ENCODE measurements around the gene KCNH4.
A peak's percentile ranks its signal among the peaks of the same experiment; 100 is the strongest.
"Not testable (repeated sequence)": the region's sequence is repeated elsewhere in the genome, so short reads cannot be mapped to it uniquely, and the experiment has no call there.

The KCNH4 gene

GRCh38 chr17:42140690-42141089, 40.3 kb downstream of the KCNH4 start:
- DNase-seq = not testable (repeated sequence)

- no peak for DNase-seq
These were observed 42.0 kb downstream of the KCNH4 start for GRCh38 chr17:42138749-42139492.

- DNase-seq = no peak
These were observed 44.3 kb downstream of the KCNH4 start for GRCh38 chr17:42136654-42137051.

DNA sequence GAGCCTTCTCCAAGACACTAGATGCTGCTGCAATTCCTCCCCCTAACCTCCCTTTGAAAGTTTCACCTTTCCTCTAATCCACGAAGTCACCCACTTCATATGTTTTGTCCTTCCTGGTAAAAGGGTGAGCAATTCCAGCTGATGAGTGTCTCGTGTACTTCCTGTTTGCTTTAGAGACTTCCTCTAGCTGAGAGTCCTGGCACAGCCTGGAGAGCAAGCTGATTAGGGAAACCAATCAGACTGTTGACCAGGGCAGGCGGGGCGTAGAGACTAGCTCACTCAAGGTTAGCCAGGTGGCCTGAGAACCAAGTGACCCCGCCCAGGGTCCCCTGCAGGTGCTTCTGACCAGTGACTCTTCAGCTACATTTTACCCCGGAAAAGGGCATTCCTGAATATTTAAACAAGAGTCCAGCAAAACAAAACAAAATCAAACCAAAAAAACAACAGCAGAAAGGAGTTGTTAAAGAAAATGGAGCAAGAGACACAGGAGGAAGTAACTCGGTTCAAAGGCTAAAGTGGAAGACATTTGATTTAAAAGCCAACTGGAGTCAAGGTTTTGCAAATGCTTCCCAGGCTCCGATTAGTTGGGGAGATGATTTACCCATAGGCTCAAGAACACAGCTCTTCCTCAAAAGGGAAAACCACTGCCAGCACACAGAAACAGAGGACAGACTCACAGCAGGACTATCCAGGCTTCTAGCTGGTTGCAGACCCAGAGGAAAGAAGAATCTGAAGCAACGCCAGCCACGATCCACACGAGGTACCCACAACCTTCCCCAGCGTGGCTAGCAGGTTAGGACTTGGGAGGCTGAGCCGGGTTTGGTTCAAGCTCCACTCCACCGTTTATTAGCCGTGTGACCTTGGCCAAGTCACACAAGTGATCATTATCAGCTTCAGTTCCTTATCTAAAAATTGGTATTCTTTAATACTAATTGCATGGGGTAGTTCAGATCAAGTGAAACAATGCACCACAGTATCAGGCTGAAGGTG, 45.0 kb downstream of the KCNH4 start:
- no peak for DNase-seq

- DNase-seq = no peak
These were observed 45.8 kb downstream of the KCNH4 start for GRCh38 chr17:42135151-42135550.

DNA sequence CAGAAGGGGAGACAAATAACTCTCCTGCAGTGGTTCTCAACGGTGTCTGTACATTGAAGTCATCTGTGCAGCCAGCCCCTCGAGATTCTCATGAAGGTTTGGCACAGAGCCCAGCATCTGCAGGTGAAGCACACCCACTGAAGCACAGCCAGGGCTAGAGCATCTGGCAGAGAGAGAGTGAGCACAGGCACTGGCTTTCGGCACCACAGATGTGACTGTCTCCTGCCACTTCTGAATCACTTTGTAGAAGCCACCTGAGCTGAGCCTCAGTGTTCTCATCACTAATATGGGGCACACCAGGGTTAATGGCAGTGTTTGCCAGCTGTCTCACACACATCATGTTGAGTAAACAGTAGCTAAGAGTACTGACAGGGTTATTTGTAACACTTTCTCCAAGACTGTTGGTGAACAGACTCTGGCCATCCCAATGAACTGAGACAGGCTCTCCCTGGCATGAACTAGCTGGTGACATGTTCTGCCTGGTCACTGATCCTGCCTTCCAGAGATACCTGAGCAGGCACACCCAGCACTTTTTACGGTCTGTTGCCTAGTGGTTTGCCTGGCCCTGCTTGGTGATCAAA, 47.4 kb downstream of the KCNH4 start:
- DNase-seq = peak in 1 of 56 donors; percentile 16

- DNase-seq = peak in 48 of 56 donors; percentile 5 to 87 (median 56)
These were observed 48.0 kb downstream of the KCNH4 start for GRCh38 chr17:42132941-42133340.

- DNase-seq = no peak
These were observed 48.9 kb downstream of the KCNH4 start for GRCh38 chr17:42131981-42132432.

GRCh38 chr17:42131232-42131631, 49.7 kb downstream of the KCNH4 start:
- DNase-seq = no peak

DNA sequence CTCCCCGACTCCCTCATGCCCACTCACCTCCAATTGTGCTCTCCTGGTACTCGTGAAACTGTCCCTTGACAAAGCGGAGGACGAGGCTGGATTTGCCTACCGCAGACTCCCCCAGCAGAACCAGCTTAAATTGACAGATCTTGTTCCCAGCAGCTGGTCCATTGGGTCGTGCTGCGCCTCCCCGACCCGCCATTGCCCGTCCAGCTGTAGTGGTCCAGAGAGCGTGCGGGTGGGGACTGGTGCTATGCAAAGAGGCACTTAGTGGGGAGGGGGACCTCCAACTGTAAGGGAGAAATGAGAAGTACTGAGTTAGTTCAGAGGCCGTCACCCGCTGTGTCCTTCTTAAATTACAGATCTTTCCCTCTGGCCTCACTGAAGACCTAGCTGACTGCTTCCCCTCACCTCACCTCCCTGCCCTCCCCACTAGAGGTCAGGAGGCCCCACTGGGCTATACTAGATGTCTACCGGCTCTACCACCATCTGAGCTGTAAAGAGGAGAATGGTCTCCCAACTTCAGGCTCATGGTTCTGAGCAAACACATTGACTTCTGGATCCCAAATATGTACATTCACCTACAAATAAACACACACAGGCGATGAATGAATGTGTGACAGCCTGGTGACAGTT, 50.5 kb downstream of the KCNH4 start:
- no peak for DNase-seq

DNA sequence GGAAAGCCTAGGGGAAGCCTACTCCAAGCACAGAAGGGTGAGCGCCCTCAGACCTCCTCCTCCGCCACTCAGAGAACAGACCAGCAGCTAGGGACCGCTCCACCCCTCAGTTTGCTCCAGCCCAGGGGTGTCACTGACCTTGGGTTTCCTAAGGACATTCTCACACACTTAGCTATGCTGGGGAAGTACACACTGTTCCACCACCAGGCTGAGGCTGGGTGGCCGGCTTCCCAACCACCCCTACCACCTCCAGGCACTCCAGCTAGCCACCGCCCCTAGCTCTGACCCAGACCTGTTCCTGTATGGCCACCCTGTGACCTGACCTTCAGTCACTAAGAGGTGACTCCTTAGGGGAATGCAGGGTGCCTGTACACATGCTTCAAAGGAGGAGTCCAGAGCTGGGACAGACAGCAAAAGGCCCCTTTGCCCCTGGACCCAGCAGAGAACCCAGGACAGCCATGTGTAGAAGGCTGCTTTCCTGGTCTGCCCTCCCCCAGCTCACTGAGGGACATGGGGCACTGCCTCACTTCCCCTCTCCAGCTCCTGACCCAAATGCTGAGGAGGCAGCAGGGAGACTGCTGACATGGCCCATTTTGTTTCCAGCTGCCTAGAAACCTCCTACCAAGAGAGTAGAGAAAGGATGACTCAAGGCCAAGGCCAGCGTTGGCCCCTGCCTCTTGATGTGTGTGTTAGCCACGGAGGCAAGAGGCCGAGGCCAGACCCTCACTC, 51.7 kb downstream of the KCNH4 start:
- peak in 11 of 56 donors; percentile 4 to 57 (median 38) for DNase-seq

DNA sequence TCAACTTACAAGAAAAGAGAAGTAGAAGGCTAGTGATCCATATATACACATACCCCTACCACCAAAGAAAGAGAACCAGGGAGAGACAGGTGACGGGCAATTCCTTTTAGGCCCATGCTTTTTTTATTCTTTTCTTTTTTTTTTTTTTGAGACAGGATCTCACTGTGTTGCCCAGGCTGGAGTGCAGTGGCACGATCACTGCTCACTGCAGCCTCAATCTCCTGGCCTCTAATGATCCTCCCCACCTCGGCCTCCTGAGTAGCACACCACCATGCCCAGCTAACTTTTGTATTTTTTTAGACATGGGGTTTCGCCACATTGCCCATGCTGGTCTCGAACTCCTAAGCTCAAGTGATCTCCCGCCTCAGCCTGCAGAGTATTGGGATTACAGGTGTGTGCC, 53.5 kb downstream of the KCNH4 start:
- DNase-seq = no peak

DNA sequence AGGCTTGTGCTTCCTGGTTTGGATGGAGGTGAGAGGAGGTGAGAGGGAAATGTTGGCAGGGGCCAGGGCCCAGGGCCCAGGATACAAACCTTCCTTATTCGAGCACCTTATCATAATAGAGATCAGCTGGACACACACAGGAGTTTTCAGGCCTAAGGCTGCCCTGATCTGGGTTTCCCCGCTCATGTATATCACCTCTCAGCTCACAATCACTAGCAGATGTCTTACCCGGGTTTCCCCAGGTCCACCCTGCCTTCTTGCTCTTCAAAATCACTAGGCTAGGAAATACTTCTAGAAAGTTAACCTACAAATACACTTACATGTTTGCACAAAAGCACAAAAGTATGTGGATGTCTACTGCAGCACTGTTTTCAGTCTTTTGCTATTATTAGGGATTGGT, 54.1 kb downstream of the KCNH4 start:
- no peak for DNase-seq

DNA sequence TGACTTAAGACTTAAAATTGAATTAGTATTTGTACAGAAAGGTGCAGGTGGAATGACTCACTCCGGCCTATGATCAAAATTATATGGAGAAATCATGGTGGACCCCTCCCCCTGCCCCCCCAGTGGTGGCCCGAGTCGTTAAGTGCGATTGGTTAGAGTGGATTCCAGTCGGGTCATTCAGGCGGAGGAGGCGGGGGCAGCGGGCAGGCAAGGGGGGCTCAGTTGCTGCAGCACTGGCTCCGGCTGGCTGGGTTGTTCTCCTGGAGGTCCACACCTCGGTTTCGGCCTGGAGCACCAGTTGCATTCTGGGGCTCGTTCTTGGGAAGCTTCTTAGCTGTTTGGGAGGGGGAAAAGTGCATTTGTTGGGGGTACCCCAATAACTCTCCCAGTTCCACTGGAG, 55.4 kb downstream of the KCNH4 start:
- DNase-seq = no peak

DNA sequence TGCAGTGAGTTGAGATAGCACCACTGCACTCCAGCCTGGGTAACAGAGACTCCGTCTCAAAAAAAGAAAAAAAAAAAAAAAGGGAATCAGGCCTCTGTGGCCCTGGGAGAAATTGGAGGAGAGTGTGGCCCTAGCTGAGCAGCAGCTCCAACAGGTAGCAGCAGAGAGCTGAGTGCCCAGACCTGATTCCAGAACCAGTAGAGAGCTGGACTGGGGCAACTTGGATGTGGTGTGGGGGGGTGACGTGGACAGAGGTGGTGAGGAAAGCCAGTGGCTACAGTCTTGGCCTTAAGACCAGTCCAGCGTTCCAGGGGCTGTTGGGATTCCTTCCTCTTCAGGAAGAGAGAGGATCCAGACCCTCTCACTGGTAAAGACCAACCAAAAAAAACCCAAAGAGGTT, 56.7 kb downstream of the KCNH4 start:
- no peak for DNase-seq

GRCh38 chr17:42122371-42123303, 58.3 kb downstream of the KCNH4 start, which contains the start of gene HSPB9:
Gene HSPB9 (plus strand): TSS chr17:42122804. CDS start chr17:42122851, 47 bp downstream.
- DNase-seq = no peak

DNA sequence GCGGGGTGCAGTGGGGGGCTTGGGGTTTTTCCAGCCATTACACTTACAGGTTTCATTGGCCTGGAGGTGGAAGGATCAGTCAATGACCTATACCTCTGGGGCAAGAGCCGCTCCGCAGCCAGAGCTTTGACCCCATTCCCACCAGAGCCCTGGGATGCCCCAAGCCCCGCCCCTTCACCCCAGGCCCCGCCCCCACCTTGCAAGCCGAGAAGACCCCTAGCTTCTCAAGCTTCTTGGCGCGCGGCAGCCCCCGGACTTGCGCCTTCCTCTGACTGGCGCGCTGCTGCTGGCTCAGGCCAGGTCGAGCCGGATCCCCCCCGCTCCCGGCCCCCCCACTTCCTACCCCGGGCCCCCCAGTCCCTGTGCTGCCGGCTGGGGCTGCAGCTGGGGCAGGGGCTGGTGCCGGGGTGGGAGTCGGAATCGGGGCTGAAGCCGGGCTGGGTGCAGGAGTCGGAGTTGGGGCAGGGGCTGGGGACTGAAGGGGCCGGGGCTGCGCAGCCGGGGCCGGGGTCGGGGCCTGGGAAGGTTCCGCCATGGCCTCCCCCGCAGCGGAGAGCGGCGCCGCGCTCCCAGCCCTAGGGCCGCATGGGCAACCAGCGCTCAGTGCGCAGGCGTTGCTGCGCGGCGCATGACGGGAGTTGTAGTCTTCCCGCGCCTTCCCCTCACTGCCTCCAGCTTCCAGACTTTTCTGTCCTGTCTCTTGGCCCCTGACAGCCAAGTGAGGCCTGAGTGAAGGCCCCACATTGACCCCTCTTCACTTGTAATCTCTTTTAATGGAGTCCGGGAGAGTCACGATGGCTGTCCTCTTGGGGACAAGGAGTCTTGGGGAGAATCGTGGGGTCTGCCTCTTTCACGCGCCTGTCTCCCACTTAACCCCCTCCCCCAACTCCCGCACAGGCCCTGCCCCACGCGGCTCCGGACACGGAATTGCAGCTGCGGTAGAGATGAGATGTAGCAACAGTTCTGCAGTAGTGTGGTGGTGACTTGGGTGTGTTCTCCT, 59.9 kb downstream of the KCNH4 start, which contains the start of gene KAT2A:
TSS of gene KAT2A (minus strand) at position 598 of the 1,000 bp plus-strand sequence. CDS start at position 535, 63 bp downstream.
- peak in 55 of 56 donors; percentile 26 to 89 (median 72) for DNase-seq
